GM12865 (cell line): ENCODE data around the gene SIPA1L2.

Experiments used
- DNase-seq: peaks from one replicate; pipeline ENCODE4 v3.0.0; 2010; ENCODE audit warnings: low read depth
- H3K4me3 ChIP-seq: 2 replicates; pipeline ENCODE4 v1.5.1; 2011; ENCODE audit warnings: mild to moderate bottlenecking, low read depth, low read length, control low read depth
- CTCF ChIP-seq: IDR thresholded peaks from 2 replicates; pipeline ENCODE4 v1.5.1; 2011; ENCODE audit warnings: low read length, control low read depth, low read depth, inconsistent platforms; ENCODE audit not compliant: insufficient read depth; ENCODE audit errors: missing control alignments

The SIPA1L2 gene

GRCh38 chr1:232658386-232658785 is 28.5 kb upstream of the SIPA1L2 start:
- H3K4me3 ChIP-seq = no peak overlapping the region
- no peak for DNase-seq
- no peak for TF ChIP-seq CTCF

- TF ChIP-seq CTCF = no peak
- no peak for DNase-seq
- H3K4me3 ChIP-seq = no peak overlapping the region
Measured at GRCh38 chr1:232657426-232658005, 27.6 kb upstream of the SIPA1L2 start.

- no peak overlapping the region for H3K4me3 ChIP-seq
- no peak for DNase-seq
- TF ChIP-seq CTCF = no peak
Measured at GRCh38 chr1:232655746-232656085, 25.8 kb upstream of the SIPA1L2 start.

GRCh38 chr1:232655028-232655745 is 25.3 kb upstream of the SIPA1L2 start:
- no peak overlapping the region for H3K4me3 ChIP-seq
- no peak for TF ChIP-seq CTCF
- peak; percentile 56 for DNase-seq

- no peak for DNase-seq
- TF ChIP-seq CTCF = no peak
- H3K4me3 ChIP-seq = no peak overlapping the region
Measured at GRCh38 chr1:232653789-232654188, 23.9 kb upstream of the SIPA1L2 start.

- DNase-seq = no peak
- TF ChIP-seq CTCF = no peak
- H3K4me3 ChIP-seq = no peak overlapping the region
Measured at GRCh38 chr1:232650845-232651244, 20.9 kb upstream of the SIPA1L2 start.

- no peak for TF ChIP-seq CTCF
- no peak for DNase-seq
- no peak overlapping the region for H3K4me3 ChIP-seq
Measured at GRCh38 chr1:232650418-232650817, 20.5 kb upstream of the SIPA1L2 start.
